ENCODE data around the gene ST8SIA4.
A peak's percentile ranks its signal among the peaks of the same experiment; 100 is the strongest.

Gene ST8SIA4, protein sequence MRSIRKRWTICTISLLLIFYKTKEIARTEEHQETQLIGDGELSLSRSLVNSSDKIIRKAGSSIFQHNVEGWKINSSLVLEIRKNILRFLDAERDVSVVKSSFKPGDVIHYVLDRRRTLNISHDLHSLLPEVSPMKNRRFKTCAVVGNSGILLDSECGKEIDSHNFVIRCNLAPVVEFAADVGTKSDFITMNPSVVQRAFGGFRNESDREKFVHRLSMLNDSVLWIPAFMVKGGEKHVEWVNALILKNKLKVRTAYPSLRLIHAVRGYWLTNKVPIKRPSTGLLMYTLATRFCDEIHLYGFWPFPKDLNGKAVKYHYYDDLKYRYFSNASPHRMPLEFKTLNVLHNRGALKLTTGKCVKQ

DNA sequence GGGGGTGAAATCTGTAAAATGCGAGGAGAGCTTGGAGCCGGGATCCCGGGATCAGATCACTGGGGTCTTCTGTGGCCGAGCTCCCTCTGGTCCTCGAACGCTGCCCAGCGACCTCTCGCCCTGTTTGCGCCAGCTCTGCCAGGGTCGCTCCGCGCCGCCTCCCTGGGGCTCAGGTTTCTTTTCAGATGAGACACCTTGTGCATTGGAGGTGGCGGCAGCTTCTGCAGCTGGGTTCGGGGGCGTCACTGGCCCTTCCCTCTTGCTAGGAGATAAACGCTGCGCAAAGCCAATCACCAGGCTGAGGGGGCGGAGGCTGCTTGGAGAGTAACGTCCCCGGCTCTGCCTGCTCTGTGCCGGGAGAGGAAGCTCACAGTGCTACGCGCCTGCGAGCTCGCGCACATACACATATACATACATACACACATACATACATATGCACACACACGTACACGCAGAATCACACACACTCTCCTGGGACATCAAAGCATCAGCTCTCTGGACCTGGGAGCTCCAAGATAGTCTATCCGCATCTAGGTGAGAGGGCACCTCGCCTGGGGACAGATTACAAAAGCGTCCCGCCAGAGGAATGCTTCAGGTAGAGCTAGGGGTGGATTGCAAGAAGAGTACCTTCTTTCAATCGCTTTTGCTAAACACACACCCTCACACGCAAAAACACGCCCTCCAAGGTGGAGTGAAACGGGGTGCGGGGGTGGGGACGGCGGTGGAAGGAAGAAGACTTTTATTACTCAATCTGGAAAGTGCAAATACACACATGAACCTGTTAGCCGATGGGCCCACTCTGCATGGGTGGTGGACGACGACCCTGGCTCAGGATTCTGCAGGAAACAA, at the start of gene ST8SIA4:
Gene ST8SIA4, minus strand, starts transcription at position 244 of the 849 bp plus-strand sequence. CDS start 327 bp downstream, outside the sequence.
- DNase-seq (ENCODE audit: insufficient read length, low spot score) (no peak), FAIRE-seq (peak; percentile 99)

DNA sequence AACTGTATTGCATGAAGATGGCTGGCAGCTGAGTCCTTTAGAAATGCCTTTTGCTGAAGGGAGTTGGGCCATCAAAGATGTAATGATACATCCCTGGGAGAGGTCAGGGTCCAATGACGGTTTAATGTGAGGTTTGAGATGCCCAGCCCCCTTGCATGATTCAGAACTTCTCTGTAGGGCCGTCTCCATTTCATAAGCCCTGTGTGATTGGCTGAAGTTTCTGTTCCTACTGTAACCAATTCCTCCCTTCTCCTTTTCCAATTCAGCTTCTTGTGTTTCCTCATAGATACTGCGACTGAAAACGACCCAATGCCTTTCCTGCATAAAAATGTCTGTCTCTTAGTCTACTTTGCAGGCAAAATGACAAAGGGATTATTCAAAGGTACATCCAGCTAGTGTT, 47.9 kb upstream of the ST8SIA4 start:
- DNase-seq (ENCODE audit: insufficient read length, low spot score) (no peak), FAIRE-seq (peak; percentile 59)

DNA sequence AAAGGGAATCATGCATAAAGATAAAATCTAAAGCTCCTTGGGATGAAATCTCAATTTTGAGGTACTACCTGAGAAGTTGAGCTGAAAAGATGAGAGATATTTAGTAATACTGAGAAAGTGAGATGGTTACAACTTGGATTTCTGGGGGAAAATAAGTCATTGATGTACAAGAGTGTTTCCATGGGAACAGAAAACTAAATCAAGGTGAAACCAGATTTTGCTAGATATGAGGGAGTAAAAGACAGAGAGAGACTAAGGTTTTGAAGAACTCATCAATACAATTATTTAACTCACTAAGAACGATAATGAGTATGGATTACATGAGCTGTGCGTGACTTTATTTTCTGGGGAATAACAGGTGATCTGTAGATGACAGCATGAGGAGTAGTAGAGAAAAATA, 10.2 kb upstream of the ST8SIA4 start:
- no peak for FAIRE-seq

DNA sequence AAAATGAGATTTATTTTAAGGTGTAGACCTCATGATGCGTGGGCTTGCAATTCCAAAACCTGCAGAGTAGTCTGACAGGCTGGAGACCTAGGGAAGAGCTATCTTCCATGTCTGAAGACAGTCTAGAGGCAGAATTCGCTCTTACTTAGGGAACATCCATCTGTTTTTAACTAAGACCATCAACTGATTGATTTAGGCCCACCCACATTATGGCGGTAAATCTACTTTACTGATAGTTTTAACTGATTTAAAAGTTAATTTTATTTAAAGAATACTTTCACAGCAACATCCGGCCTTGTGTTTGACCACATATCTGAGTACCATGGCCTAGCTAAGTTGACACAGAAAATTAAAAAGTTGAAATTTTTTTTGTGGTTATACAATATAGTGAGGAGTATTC, 6.0 kb upstream of the ST8SIA4 start:
- DNase-seq (ENCODE audit: insufficient read length, low spot score) (no peak), FAIRE-seq (peak; percentile 28)

More for the DNA sequence above, 10.2 kb upstream of the ST8SIA4 start:
- DNase-seq (ENCODE audit: insufficient read length, low spot score): no peak

DNA sequence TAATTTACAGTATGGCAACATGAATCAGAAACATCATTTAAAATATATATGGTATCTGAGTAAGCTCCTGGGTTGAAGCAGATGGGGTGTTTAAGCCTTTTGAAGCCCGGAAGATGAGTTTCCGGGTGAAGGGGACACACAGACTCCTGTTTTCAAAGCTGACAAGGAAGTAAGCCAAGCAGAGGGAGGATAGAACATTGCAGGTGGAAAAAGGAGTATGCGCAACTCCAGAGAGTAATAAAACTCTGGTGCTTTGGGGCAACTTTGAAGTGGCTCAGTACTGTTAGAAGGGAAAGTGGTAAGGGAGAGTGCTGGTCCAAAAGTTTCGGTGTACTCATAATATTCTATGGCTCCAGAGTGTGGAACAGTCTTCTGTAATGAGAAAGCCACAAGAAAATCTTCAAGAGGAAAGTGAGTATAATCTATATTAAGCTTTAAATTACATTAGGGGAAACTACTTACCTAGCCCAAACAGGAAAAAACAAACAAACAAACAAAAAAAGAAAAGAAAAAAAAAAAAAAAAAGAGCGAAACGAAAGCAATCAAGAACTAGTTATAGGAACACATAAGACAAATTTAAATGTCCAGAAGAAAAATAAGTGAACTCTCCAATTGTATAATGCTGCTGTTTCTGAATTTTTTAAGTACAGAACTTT, 2.3 kb upstream of the ST8SIA4 start:
- DNase-seq (ENCODE audit: insufficient read length, low spot score): no peak
- no peak for FAIRE-seq

DNA sequence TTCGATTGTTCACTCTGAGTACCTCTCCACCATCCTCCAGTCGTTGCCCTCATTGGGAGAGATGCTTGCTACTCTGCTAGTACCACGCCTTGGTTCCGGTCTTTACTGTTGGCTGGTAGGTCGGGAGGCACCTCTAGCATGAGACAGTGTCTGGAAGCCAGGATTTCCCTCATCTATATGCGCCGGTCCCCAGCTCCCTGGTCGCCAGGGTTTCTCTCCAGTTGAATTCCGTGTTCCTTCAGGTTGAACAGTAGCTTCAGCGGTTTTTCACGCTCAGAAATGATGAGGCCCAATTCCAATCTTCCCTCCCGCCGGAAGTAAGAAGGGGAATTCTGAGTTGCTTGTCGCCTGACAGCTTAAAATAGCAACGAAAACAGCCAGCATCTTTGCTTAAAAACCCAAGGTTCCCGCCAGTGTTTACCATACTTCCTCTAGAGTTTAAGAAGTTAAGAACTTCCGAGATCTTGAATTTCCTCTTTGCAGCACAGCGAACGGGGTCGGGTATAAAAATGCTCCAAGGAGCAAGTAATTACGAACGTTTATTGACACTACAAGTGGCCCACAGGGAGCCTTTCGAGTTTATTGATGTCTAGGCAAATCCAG, 1.3 kb upstream of the ST8SIA4 start:
- no peak for DNase-seq (ENCODE audit: insufficient read length, low spot score)
- FAIRE-seq: no peak

DNA sequence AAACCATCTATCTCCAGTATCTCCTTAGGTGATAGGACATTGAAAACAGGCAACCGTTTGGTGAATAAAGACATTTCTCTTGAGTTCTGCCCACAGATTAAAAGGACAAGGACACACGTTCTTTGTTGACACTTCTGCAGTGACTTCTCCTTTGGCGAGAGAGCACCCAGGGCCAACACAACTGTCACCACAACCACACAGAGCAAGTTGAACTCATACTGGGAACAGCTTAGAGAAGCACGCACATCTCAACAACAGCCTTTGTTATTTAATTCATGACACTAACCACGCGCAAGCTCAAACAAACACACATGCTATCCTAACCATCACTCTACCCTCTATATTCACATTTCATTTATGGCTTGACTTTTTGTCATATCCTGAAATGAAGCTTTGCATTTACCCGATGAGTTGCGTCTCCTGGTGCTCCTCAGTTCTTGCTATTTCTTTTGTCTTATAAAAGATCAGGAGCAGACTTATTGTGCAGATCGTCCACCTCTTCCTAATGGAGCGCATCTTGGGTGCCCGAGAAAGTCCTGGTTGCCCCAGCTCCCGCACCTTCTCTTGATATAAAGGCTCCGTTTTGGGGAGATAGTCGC, 543 bp downstream of the ST8SIA4 start:
- no peak for DNase-seq (ENCODE audit: insufficient read length, low spot score)
- FAIRE-seq: no peak

DNA sequence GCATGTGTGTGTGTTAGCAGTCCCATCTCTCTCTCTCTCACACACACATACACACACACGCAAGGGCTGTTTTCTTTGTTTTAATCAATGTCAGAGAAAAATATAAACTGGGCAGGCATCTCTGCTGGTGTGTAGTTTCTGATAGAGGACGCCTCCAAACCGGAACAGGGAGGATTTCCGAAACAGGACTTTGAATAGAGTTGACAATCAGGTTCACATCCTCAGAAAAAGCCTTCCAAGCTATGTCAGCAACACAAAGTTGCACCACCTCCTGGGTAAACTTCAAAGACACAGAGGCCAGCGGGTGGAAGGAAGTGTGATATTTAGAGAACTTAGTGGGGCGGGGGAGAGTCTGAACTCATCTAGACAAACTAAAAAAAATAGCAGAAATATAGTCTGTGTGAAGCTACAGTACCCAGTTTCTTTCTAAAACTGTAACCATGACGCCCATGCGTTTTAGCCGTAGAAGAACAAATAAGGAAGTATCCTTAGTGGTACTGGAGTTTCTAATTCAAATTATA, 1.2 kb downstream of the ST8SIA4 start:
- DNase-seq (ENCODE audit: insufficient read length, low spot score): no peak
- peak; percentile 87 for FAIRE-seq

DNA sequence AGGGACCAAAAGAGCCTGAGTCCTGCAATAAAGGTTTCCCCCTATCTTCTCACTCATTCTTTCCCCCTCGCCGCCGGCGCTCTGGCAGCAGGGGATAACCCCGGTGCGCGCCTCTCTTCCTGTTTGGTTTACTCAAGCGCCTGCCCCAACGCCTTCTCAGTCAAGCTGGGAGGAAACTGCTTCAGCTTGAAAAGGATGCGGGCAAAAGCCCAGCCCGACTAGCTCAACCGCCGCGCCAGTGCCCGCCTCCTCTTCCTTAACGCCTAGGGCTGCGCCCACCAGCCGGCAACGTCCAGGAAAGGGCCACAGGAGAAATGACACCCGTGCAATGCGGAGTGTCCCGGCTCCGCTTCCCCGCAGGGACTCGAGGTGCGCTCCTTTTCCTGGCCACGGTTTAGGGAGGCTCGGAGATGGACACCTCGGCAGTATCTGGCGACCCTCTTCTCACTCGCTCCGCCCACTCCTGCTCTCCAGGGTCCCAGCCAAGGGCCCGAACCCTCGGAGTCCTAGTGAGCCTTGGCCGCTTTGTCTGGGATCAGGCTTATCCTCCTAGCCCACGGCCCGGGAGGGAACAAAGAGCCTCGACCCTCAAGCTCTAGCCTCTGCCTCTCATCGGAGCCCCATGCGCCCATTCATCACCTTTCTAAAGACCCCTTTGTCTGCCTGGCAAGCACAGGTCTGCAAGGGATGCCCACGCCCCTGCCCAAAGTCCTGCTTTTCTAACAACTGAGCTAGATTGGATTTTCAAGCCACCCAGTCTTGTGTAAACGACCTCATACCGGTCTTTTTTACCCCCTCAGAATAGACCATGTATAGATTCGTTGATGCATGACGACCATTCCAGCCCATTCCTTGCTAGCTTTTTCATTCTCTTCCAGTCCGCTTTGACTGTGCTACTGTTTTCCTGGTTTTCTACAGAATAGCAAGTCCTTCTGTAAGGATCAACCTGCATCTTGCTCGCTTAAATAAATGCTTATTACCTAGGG, 2.0 kb downstream of the ST8SIA4 start:
- FAIRE-seq (no peak), DNase-seq (ENCODE audit: insufficient read length, low spot score) (no peak)

DNA sequence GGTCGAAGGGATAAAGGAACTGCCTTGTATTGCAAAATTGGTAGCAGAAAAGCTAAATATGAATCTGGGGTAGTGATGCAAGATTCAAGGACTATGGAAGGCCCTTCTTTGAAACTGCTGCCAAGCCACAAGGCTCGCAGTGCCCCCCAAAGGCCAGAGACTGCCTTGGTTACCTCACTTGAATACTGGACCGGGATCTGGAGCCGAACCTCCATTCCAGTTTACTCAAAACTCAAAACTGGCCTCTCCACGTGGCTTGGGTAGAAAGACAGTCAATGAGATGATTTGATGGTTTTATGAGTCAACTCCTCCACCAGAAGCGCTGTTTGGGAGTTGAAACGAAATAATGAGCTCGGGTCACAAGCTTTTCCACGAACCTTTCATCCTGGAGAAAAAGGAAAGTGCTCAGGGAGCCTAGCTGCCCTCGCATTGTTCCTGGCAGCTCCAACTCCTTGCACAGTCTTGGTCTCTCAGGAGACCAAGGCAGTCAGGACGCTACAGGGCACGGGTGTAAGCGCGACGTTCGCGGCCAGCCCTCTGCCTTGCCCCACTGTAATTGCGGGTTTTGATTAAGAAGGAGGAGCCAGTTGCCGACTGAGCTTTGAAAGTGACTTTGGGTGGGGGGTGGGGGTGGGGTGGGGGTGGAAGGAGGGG, 2.8 kb downstream of the ST8SIA4 start:
- DNase-seq (ENCODE audit: insufficient read length, low spot score): no peak

DNA sequence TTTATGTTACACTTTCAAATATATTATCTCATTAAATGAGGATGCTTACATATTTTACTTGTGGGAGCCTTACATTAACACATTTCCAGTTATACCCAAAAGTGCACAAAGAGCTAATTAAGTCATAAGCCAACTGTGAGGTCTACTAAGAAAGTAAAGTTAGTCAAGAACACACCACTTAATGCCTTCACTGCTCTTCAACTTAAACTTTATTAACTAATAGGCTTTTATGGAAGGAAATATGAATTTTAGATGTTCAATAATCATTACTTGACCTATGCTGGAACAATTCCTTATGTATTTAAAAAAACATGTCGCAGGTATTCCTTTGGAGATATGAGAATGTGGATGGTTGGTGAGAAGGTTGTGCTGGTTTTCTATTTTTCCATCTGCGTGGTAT, 3.4 kb downstream of the ST8SIA4 start:
- FAIRE-seq (no peak), DNase-seq (ENCODE audit: insufficient read length, low spot score) (no peak)

More for the DNA sequence above, 2.8 kb downstream of the ST8SIA4 start:
- FAIRE-seq: peak; percentile 98

DNA sequence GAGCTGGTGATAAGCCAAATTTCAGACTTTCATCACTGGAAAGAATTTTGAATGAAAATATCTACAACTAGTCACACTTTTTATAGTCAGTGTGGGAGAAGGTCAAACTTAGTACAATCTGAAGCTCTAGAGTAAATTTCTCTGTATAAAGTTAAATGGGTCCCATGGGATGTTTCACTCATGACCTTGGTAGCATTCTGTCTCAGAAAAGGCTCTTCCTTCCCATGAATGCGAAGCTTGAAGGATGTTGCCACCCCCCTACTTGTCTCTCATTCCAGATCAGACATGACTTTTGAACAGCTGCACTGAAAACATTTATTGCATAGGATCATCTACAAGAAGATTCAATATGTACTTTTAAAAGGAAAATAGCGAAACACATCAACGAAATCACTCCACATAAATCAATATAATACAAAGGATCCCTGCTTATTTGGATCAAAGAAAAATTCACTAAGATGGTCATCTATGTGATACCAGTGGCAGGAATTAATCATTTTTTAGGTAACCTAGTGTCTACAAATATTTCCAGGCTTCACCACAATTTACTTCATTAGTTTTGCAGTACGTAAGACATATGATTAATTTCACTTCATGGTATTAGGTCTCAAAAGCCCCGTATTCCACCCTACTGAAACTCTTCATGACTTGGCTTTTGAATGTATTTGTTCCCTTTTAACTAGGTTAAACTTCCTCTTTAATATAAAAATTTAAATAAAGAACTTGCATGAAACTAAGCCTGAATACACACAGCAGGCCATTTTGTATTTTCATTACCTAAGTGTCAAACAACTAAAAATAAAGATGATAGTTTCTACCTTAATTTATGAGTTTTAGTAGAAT, 4.4 kb downstream of the ST8SIA4 start:
- DNase-seq (ENCODE audit: insufficient read length, low spot score) (no peak), FAIRE-seq (peak; percentile 86)

DNA sequence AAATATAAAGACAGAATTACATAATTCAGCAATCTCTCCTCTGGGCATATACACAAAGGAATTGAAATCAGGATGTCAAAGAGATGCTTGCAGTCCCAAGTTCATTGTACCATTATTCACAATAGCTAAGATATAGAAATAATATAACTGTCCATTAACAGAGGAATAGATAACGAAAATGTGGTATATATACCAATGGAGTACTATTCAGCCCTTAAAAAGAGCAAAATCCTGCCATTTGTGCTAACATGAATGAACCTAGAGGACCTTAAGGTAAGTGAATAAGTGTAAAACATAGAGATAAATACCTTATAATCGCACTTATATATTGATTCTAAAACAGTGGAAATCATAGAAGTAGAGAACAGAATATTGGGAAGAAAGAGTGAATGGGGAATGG, 7.0 kb downstream of the ST8SIA4 start:
- FAIRE-seq: no peak

DNA sequence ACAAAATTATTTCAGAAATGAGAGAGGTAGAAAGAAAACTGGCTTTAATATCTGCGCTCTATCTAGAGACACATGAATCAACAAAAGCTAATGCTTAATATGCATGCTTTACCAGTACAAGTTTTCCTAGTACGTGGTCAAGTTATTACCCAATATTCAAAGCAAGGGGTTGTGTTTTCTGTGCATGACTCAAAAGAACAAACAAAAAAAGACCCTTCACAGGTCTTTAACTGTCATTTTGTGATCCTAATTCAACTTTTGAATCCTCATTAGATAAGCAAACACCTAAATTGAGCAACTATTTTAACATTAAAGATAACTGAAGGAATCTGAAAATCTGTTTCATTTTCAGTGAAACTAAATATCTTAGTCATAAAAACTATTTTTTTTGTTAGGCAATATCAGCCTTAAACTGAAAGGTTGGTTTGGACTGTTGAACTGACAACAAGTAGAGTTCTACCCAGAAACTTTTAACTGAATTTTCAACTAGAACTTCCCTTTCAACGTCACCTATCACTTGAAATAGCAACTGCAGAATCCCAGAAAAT, 12.5 kb downstream of the ST8SIA4 start:
- peak; percentile 98 for FAIRE-seq
- no peak for DNase-seq (ENCODE audit: insufficient read length, low spot score)

More for the DNA sequence above, 7.0 kb downstream of the ST8SIA4 start:
- no peak for DNase-seq (ENCODE audit: insufficient read length, low spot score)

DNA sequence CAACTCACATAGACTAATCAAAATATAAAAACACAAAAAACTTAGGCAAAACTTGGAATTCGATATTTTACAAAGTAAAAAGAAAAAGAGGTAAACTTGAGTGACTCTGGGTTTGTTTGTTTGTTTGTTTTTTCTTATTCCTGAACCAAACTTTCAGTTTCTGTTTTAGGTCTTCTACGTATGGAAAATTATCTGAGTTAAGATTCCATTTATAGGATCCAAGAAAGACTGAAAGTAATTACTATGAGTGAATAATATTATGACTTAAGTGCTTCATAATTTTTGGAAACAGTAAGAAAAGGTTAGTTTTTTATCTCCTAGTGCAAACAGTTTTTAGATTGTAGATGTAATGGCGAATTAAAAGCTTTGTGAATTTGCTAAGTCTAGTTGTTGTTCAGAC, 13.2 kb downstream of the ST8SIA4 start:
- no peak for FAIRE-seq
- DNase-seq (ENCODE audit: insufficient read length, low spot score): no peak

DNA sequence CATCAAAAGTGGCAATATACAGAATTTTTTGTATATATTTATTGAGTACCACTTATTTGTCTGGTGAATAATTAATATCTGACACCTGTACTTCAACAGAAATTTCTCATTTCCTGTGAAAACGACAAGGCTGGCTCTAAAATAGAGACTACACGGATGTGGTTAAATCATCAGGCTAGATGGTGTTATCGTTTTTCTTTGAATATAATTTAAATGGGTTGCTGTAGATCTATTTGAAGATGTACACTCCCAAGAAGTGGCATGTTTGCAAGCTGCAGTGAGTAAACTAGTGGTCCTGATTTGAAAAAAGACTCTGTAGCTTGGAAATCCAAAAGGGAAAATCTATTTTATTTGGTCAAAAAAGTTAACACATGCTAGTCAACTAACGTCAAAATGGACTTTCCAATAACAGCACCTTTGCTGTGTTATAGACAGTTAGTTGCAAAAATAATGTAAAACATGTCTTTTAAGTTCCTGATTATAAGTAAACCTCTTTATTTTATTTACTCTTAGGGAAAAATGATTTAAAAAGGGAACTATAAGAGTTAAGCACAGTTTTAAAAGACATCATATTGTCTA, 13.8 kb downstream of the ST8SIA4 start:
- DNase-seq (ENCODE audit: insufficient read length, low spot score): no peak
- peak; percentile 94 for FAIRE-seq

DNA sequence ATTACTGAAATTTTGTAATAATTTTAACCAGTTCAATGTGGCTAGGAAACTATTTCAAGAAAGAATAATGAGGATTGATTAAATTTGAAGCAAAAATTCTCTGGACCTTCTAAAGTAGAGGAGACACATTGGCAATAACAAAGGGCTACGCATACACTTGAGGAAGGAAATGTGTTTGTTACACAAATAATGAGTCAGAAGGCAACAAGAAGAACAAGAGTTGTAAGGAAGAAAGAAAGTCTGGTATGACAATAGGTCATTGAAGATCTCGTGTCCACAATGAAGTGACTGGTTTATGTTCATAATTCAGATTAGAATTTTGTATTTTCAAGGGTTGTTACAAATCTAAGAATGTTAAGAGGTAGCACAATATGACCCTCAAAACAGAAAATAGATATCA, 25.8 kb downstream of the ST8SIA4 start:
- FAIRE-seq (no peak), DNase-seq (ENCODE audit: insufficient read length, low spot score) (no peak)

Measured in GM19239 (cell line).